C4-2B (cell line): ENCODE results near the gene EXOC8.

Experiments used
- CTCF ChIP-seq: fragments of 450-650 bp; conservative IDR thresholded peaks from 2 replicates; pipeline ENCODE4 v1.5.1; 2017; ENCODE audit warnings: mild to moderate bottlenecking
- ZFX ChIP-seq: fragments of 450-650 bp; IDR thresholded peaks from 2 replicates; pipeline ENCODE4 v1.6.1; 2017

GRCh38 chr1:231284441-231284840, 53.2 kb downstream of the EXOC8 start:
- TF ChIP-seq CTCF (no peak), ZFX (no peak)
